ENCODE results near the gene TNFAIP3.

DNA sequence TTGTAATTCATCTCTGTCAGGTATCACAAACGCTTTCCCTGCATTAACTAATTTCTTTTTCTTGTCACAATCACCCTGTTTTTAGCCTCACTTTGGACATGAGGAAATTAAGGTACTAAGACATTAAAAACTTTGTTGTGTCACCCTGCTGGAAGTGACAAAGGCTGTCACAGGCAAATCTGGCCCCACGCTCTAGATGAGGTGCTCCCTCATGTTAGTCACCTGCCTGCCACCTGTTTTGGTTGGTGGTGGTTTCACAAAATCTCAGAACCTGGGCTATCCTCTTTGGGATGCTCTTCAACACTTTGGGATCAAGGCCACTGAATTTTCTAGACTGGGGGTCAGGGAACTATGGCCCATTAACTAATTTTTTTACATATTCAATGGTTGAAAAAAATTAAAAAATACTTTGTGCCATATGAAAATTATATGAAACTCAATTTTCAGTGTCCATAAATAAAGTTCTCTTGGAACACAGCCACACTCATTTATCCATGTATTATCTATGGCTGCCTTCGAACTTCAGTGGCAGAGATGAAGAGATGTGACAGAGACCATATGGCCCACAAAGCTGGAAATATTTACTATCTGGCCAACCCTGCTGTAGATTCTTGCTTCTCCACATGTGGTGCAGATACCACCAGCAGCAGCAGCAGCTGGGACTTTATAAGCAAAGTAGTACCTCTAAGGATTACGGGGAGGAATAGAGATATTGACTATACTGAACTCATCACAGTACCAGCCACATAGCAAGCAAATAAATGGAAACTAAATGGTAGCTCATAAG, 16.1 kb upstream of the TNFAIP3 start:
- TF ChIP-seq EZH2 (IDR thresholded peaks at IDR 0.05; ENCODE audit: borderline replicate concordance, insufficient read depth, low read depth, low read length, poor library complexity, severe bottlenecking) = no peak
- no peak for TF ChIP-seq CTCF (IDR thresholded peaks at IDR 0.05)
